T-helper 1 cell treated with Interleukin-12 subunit alpha and Interleukin-12 subunit beta and Interleukin-4 antibody, amounts not matched to agents 30 ng/mL and 1 ng/mL, for 36 hours (primary cell): ENCODE data around the gene DUT. TPM values are rescaled to one million over a fixed set of nuclear protein-coding genes. Genes with fewer than 3 reads are reported as not detected.

Experiments
- total RNA-seq: library from RNA; stranded (reverse); gene quantifications from 2 replicates; pipeline ENCODE4 v1.2.3, GENCODE V29; 2022

The DUT gene
- total RNA-seq, 1 donor from 2014 or later, result 194 TPM

Other genes starting within 250 kb of the DUT start
- not detected in 2 replicates for gene SLC24A5, start 210.4 kb upstream of the DUT start, total RNA-seq
- gene MYEF2, start 153.1 kb upstream of the DUT start, total RNA-seq, result 26.7 and 28.2 TPM in 2 replicates
- gene CTXN2, start 139.8 kb upstream of the DUT start, total RNA-seq, result not detected in 2 replicates
- not detected in 2 replicates for gene SLC12A1, start 125.1 kb upstream of the DUT start, total RNA-seq